AG10803 (cell line): ENCODE data around the gene ARFGAP1.
"Not testable (repeated sequence)": the region's sequence is repeated elsewhere in the genome, so short reads cannot be mapped to it uniquely, and the experiment has no call there.

ENCODE experiments used
- DNase-seq: peaks from one replicate; pipeline ENCODE4 v3.0.0; 2010; ENCODE audit warnings: low read depth
- H3K4me3 ChIP-seq: 2 replicates; pipeline ENCODE4 v1.5.1; 2011; ENCODE audit warnings: mild to moderate bottlenecking, low read length, control low read depth
- CTCF ChIP-seq: conservative IDR thresholded peaks from 2 replicates; pipeline ENCODE4 v1.5.1; 2011; ENCODE audit warnings: mild to moderate bottlenecking, low read length, control low read depth, inconsistent platforms

Gene ARFGAP1

GRCh38 chr20:63248835-63249591, 23.6 kb upstream of the ARFGAP1 start:
- no peak for TF ChIP-seq CTCF
- H3K4me3 ChIP-seq = no peak overlapping the region
- DNase-seq = no peak

GRCh38 chr20:63249891-63250290, 22.7 kb upstream of the ARFGAP1 start:
- no peak for DNase-seq
- no peak for TF ChIP-seq CTCF
- H3K4me3 ChIP-seq = no peak overlapping the region

- peak; percentile 23 for TF ChIP-seq CTCF
- H3K4me3 ChIP-seq, DNase-seq: not testable (repeated sequence)
Measured at GRCh38 chr20:63251350-63251749, 21.3 kb upstream of the ARFGAP1 start.

DNA sequence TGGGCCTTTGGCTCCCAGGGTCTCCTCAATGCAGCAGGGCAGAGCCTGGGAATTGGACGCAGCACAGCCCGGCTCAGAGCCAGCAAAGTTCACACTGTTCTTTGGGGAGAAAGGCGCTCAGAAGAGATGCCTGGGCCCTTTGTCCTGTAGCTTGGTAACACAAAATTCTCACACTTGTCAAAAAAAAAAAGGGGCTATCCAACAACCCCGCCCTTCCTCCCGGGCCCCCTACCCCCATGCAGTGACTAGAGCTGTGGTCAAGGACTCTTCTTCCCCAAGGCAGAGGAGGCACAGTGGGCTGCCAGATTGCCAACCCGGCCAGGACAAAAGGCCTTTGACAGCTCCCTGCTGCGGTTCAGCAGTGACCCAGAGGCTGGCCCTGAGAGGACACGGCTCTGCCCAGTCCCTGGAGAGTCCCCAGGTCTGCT, 20.3 kb upstream of the ARFGAP1 start:
- TF ChIP-seq CTCF = no peak
- H3K4me3 ChIP-seq = no peak overlapping the region

GRCh38 chr20:63253065-63253437, 19.6 kb upstream of the ARFGAP1 start:
- no peak for TF ChIP-seq CTCF
- H3K4me3 ChIP-seq = no peak overlapping the region

More for the DNA sequence above, 20.3 kb upstream of the ARFGAP1 start:
- no peak for DNase-seq

DNA sequence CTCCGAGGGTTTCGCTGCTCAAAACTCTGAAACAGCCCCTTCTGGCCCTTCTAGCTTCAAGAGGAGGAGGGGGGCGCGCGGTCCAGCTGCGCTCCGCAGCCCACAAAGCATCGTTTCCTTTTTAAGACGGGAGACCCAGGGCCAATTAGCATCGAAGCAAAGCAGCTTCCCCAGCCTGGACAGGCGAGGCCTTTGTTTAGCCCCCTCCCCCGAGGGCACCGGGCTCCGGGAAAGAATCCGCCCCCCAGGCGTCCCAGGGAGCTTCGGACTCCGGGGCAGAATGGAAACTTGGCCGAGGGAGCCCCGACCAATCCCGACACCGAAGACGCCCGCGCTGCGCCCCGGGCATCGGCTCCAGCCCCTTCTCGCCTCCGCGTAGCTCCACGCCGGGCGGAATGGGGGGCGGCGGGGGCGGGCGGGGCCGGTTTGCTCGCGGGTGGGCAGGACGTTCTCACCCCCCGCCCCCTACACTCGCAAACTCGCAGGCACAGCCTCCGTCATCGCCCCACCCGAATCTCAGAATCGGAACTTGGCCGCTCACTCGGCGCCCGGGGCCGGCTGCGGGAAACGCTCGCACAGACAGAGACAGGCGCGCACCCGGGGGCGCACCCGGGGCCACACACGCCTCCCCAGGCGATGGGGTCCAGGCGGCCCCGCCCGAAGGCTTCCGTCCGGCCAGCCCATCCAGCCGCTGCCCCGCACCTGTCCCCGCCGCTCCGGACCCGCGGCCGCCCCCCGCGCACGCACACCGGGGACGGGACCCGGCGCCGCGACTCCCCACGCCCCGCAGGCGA, 19.0 kb upstream of the ARFGAP1 start:
- no peak for TF ChIP-seq CTCF
- no peak overlapping the region; the same call in 1 of the 2 replicates for H3K4me3 ChIP-seq
- DNase-seq = no peak

More at GRCh38 chr20:63253065-63253437, 19.6 kb upstream of the ARFGAP1 start:
- DNase-seq = no peak
